Prostate gland (tissue), 2 donors: ENCODE data around the gene RELT.
A peak's percentile ranks its signal among the peaks of the same experiment; 100 is the strongest.

Experiments
- POLR2A ChIP-seq: fragments of 450-650 bp; IDR thresholded peaks from one replicate; pipeline ENCODE4 v1.6.1; 2016; ENCODE audit warnings: antibody characterized with exemption, mild to moderate bottlenecking
- POLR2AphosphoS5 ChIP-seq: sonication (generic); formaldehyde crosslinking; IDR thresholded peaks from one replicate; pipeline ENCODE4 v1.6.1; 2017; ENCODE audit warnings: antibody characterized with exemption
- TF ChIP-seq, protein P1 (sequence below), 4 experiments: fragments of 200-600 bp in 2 of 4; fragments of 450-650 bp in 2 of 4; sonication (generic) in 2 of 4; IDR thresholded peaks; 1 replicate in 3 of 4; 2 replicates in 1 of 4; pipeline ENCODE4 v1.5.1; 2016 to 2019; ENCODE audit warnings: antibody characterized with exemption in 4 of 4, mild to moderate bottlenecking in 2 of 4, moderate library complexity in 2 of 4

DNA sequence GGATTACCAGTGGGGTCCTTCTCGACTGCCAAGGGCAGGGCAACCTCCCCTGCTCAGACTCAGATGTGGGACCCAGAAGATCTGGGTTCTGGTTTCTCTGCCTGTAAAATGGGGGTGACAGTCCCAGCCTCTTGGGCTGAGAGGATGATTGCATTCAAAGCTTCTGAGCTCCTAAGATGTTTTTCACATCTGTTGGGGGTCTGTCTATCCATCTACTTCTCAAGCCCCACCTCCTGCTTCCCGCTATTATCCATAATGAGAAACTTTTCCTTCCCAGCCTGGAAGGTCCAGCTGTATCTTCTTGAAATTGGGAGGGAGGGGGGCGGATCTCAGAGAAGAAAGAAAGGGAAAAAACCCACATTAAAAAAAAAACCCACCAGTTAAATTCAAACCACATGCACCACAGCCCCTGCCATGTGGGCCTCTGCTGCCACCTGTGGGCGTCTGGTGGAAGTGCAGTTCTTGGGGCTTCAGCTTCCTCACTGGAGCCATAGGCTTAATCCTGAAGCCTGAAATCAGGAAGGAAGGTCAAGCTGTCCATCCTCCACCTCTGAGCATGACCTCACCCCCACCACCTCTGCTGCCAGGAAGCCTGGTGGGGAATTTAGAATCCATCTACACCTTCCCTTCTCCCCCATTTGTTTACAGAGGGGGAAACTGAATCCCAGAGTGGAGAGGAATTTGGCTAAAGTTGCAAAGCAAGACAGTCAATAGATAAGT lies 40.8 kb upstream of the RELT start:
- TF ChIP-seq, protein P1, sequence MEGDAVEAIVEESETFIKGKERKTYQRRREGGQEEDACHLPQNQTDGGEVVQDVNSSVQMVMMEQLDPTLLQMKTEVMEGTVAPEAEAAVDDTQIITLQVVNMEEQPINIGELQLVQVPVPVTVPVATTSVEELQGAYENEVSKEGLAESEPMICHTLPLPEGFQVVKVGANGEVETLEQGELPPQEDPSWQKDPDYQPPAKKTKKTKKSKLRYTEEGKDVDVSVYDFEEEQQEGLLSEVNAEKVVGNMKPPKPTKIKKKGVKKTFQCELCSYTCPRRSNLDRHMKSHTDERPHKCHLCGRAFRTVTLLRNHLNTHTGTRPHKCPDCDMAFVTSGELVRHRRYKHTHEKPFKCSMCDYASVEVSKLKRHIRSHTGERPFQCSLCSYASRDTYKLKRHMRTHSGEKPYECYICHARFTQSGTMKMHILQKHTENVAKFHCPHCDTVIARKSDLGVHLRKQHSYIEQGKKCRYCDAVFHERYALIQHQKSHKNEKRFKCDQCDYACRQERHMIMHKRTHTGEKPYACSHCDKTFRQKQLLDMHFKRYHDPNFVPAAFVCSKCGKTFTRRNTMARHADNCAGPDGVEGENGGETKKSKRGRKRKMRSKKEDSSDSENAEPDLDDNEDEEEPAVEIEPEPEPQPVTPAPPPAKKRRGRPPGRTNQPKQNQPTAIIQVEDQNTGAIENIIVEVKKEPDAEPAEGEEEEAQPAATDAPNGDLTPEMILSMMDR (IDR thresholded peaks at IDR 0.05), result peak; percentile 88 to 98 (median 94)
- TF ChIP-seq POLR2AphosphoS5, result peak; percentile 65
- TF ChIP-seq POLR2A, result no peak
